HEK293 (cell line): ENCODE results near the gene NNMT.

Source experiments
- SP3 ChIP-seq: fragments of 450-650 bp; formaldehyde crosslinking; IDR thresholded peaks from 2 replicates; pipeline ENCODE4 v1.5.1; 2016; ENCODE audit warnings: missing biosample characterization, missing genetic modification characterization
- ZBTB8A ChIP-seq: fragments of 450-650 bp; formaldehyde crosslinking; IDR thresholded peaks from 2 replicates; pipeline ENCODE4 v1.5.1; 2016; ENCODE audit warnings: missing biosample characterization, missing genetic modification characterization
- ZFHX2 ChIP-seq: fragments of 450-650 bp; formaldehyde crosslinking; conservative IDR thresholded peaks from 2 replicates; pipeline ENCODE4 v1.5.1; 2016; ENCODE audit warnings: missing biosample characterization, missing genetic modification characterization
- ZNF24 ChIP-seq: fragments of 450-650 bp; formaldehyde crosslinking; IDR thresholded peaks from 2 replicates; pipeline ENCODE4 v1.5.1; 2016; ENCODE audit warnings: missing biosample characterization, missing genetic modification characterization
- TF ChIP-seq, protein P1 (sequence below): fragments of 450-650 bp; formaldehyde crosslinking; IDR thresholded peaks from 2 replicates; pipeline ENCODE4 v1.5.1; 2016; ENCODE audit warnings: missing biosample characterization, missing genetic modification characterization

DNA sequence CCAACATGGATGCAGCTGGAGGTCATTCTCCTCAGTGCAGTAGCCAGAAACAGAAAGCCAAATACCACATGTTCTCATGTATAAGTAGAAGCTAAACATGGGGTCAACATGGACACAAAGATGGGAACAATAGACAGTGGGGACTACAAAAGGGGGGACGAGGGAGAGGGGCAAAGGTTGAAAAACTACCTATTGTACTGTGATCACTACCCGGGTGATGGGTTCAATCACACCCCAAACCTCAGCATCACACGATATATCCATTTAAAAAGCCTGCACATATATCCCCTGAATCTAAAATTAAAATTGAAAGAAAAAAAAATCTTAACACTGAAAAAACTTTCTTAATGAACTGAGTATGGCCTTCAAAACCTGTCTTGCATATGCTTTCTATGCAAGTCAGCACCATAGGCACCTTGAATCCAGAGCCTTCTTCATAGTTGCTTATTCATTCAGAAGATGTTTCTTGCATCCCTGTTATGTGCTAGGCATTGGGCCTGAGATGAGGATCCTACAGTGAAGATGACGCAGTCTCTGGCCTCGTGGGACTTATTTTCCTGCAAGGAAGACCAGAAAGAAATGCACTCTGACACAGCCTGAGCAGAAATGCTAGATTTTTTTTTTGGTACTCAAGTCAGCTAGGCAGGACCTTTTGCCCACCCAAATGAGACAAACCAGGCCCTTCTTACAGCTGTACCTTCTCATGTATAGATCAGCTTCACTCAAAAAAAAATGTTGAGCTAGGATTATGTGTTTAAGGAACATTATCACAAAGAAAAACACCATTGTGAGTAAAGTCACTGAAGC is 21.0 kb downstream of the NNMT start:
- TF ChIP-seq ZFHX2 (tag by site-specific recombination): no peak
- TF ChIP-seq SP3 (tag by site-specific recombination): no peak
- TF ChIP-seq, protein P1, sequence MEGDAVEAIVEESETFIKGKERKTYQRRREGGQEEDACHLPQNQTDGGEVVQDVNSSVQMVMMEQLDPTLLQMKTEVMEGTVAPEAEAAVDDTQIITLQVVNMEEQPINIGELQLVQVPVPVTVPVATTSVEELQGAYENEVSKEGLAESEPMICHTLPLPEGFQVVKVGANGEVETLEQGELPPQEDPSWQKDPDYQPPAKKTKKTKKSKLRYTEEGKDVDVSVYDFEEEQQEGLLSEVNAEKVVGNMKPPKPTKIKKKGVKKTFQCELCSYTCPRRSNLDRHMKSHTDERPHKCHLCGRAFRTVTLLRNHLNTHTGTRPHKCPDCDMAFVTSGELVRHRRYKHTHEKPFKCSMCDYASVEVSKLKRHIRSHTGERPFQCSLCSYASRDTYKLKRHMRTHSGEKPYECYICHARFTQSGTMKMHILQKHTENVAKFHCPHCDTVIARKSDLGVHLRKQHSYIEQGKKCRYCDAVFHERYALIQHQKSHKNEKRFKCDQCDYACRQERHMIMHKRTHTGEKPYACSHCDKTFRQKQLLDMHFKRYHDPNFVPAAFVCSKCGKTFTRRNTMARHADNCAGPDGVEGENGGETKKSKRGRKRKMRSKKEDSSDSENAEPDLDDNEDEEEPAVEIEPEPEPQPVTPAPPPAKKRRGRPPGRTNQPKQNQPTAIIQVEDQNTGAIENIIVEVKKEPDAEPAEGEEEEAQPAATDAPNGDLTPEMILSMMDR (tag by site-specific recombination): no peak
- TF ChIP-seq ZBTB8A: no peak
- no peak for TF ChIP-seq ZNF24
